ENCODE results near the gene FCN1. TPM values are rescaled to one million over a fixed set of nuclear protein-coding genes. Genes with fewer than 3 reads are reported as not detected.

The FCN1 gene
- total and polyA plus RNA-seq, 2 of the 8 experiments (the other 6 are each of a cell fraction or from before 2014, with no cell fraction given): not detected

DNA sequence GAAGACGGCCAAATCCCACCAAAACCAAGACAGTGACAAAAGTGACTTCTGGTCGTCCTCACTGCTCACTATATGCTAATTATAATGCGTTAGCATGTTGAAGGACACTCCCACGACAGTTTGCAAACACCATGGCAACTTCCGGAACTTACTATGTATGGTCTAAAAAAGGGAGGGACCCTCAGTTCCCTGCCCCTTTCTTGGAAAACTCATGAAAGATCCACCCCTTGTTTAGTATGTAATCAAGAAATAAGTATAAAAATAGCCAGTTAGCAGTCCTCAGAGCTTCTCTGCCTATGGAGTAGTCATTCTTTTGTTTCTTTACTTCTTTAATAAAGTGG is 27.6 kb downstream of the FCN1 start:
- FAIRE-seq: no peak

More for the DNA sequence above, 27.6 kb downstream of the FCN1 start:
- no peak overlapping the region for H2BK20ac ChIP-seq (ENCODE audit: low read length)
- H3K4me1 ChIP-seq (replicated peaks in 1 of 4; ENCODE audit: control insufficient read depth in 3 of 4, insufficient read depth in 4 of 4, low read length in 3 of 4): no peaks in the 10 kb centered on the region
- no peaks in the 10 kb centered on the region for H3K27me3 ChIP-seq (replicated peaks in 1 of 4; ENCODE audit: control insufficient read depth in 3 of 4, extremely low read depth in 1 of 4, insufficient read depth in 3 of 4, low read length in 3 of 4)
- no peak overlapping the region for H3K4ac ChIP-seq (replicated peaks; ENCODE audit: insufficient read length, low read depth, low read length)
- H3K23me2 ChIP-seq (ENCODE audit: low read depth, low read length): no peaks in the 10 kb centered on the region
- H3K14ac ChIP-seq (ENCODE audit: insufficient read length): no peak overlapping the region
- no peak overlapping the region for H3K4me2 ChIP-seq (ENCODE audit: insufficient read depth in 1 of 2, low read depth in 2 of 2, low read length in 2 of 2)
- H4K5ac ChIP-seq (ENCODE audit: insufficient read length, low read depth, low read length): no peak overlapping the region
- H3K18ac ChIP-seq (ENCODE audit: extremely low read depth, low read length): no peak overlapping the region
- H3K79me1 ChIP-seq (ENCODE audit: low read depth, low read length): no peaks in the 10 kb centered on the region
- no peak overlapping the region for H2AFZ ChIP-seq (ENCODE audit: low read length)
- H2AK5ac ChIP-seq (ENCODE audit: low read depth, low read length): no peak overlapping the region
- H4K20me1 ChIP-seq (replicated peaks in 1 of 2; ENCODE audit: control insufficient read depth in 1 of 2, insufficient read depth in 2 of 2, low read length in 2 of 2): no peaks in the 10 kb centered on the region
- no peak overlapping the region for H2BK12ac ChIP-seq (ENCODE audit: low read depth, low read length)
- H3K4me3 ChIP-seq (ENCODE audit: extremely low read depth in 1 of 4, insufficient read depth in 2 of 4, low read depth in 3 of 4, low read length in 4 of 4): no peak overlapping the region
- ChIA-PET CTCF (ENCODE audit: partially characterized antibody) (interaction anchor here (1.5 kb wide), 1 partner anchor 50 kb away, joined by 3 read pairs; no protein-coding TSS in a partner anchor), POLR2A (ENCODE audit: partially characterized antibody) (no interaction called here)
- no peak for DNase-seq (ENCODE audit: low read depth in 1 of 2, low spot score in 2 of 2)
- no peak overlapping the region for H3K9ac ChIP-seq (replicated peaks in 1 of 4; ENCODE audit: extremely low read depth in 1 of 4, low read depth in 3 of 4, low read length in 3 of 4)
- no peak overlapping the region for H4K91ac ChIP-seq (replicated peaks; ENCODE audit: insufficient read length, low read length)
- no peaks in the 10 kb centered on the region for H3K79me2 ChIP-seq (ENCODE audit: control insufficient read depth in 1 of 2, insufficient read depth in 2 of 2, low read length in 2 of 2)
- H3K36me3 ChIP-seq (ENCODE audit: control insufficient read depth in 2 of 4, insufficient read depth in 4 of 4, low read length in 3 of 4): no peaks in the 10 kb centered on the region
- H3K9me3 ChIP-seq (ENCODE audit: insufficient read depth in 2 of 2, low read depth in 1 of 2, low read length in 1 of 2): peaks cover 10 to 13% of the 10 kb centered on the region in 2 experiments; a peak in 3 of 4 replicates
- no peak overlapping the region for H3K27ac ChIP-seq (ENCODE audit: low read depth, low read length)
- TF ChIP-seq MAFK (IDR thresholded peaks at IDR 0.05; ENCODE audit: low read depth, low read length): no peak
- TF ChIP-seq PHF8 (conservative IDR thresholded peaks at IDR 0.05; ENCODE audit: low read depth, low read length): no peak
- TF ChIP-seq CEBPB (IDR thresholded peaks at IDR 0.05; ENCODE audit: low read depth, low read length): no peak
- TF ChIP-seq SAP30 (IDR thresholded peaks at IDR 0.05; ENCODE audit: insufficient read depth, insufficient replicate concordance, low read length): no peak
- no peak for TF ChIP-seq ASH2L (IDR thresholded peaks at IDR 0.05; ENCODE audit: low read length)
- no peak for TF ChIP-seq JUN (IDR thresholded peaks at IDR 0.05; ENCODE audit: low read depth, low read length)
- no peak for TF ChIP-seq EGR1 (IDR thresholded peaks at IDR 0.05; ENCODE audit: borderline replicate concordance, low read depth, low read length)
- no peak for TF ChIP-seq SP2 (IDR thresholded peaks at IDR 0.05; ENCODE audit: low read length)
- no peak for TF ChIP-seq TEAD4 (IDR thresholded peaks at IDR 0.05; ENCODE audit: low read depth, low read length)
- no peak for TF ChIP-seq POLR2A (IDR thresholded peaks at IDR 0.05; ENCODE audit: control extremely low read depth in 1 of 2, low read depth in 2 of 2, low read length in 2 of 2)
- no peak for TF ChIP-seq JUND (IDR thresholded peaks at IDR 0.05; ENCODE audit: low read length)
- no peak for TF ChIP-seq GABPA (IDR thresholded peaks at IDR 0.05; ENCODE audit: borderline replicate concordance, insufficient read depth, low read length)
- no peak for TF ChIP-seq SP1 (IDR thresholded peaks at IDR 0.05; ENCODE audit: low read depth, low read length)
- no peak for TF ChIP-seq TAF7 (optimal IDR thresholded peaks at IDR 0.05; ENCODE audit: borderline replicate concordance, low read depth, low read length)
- no peak for TF ChIP-seq SP4 (IDR thresholded peaks at IDR 0.05; ENCODE audit: low read length)
- TF ChIP-seq SUZ12 (IDR thresholded peaks at IDR 0.05; ENCODE audit: low read length): no peak
- no peak for TF ChIP-seq FOSL1 (IDR thresholded peaks at IDR 0.05; ENCODE audit: insufficient read depth, low read depth, low read length)
- WGBS, 2 experiments (ENCODE audit: extremely low coverage in 1 of 2, insufficient coverage in 1 of 2, insufficient read length in 1 of 2, insufficient replicate concordance in 2 of 2, low coverage in 1 of 2, low lambda C conversion rate in 2 of 2, missing lambda C conversion rate in 1 of 2): 92% methylated on average over 5 of the region's 5 CpGs; no CpG with 5 or more reads in 1 of the 2 experiments
- H2BK15ac ChIP-seq (ENCODE audit: low read length): no peak overlapping the region
- no peak overlapping the region for H3K23ac ChIP-seq (ENCODE audit: insufficient read length)
- H3K56ac ChIP-seq (replicated peaks; ENCODE audit: insufficient read length, low read depth, low read length): no peak overlapping the region
- no peak overlapping the region for H4K8ac ChIP-seq (ENCODE audit: extremely low read depth, insufficient read depth, low read length)
- no peak overlapping the region for H2BK5ac ChIP-seq (ENCODE audit: low read depth, low read length)
- no peak overlapping the region for H2BK120ac ChIP-seq (replicated peaks; ENCODE audit: low read depth, low read length)

Measured in H1 (cell line).